Bladder microvascular endothelial cell (primary cell): ENCODE results near the gene MEOX2. TPM values are rescaled to one million over a fixed set of nuclear protein-coding genes. Genes with fewer than 3 reads are reported as not detected.

Experiments used
- total RNA-seq: library from RNA; depleted of rRNA; stranded (reverse); fragments of >200 nt; gene quantifications from 2 replicates; pipeline ENCODE4 v1.2.3, GENCODE V29; 2014

The MEOX2 gene
- total RNA-seq: 23.5 and 68.8 TPM in 2 replicates

GRCh38 chr7:15686295-15686956 lies at the start of gene MEOX2:
MEOX2 (minus strand) TSS chr7:15686683; CDS start chr7:15686402, 281 bp downstream.

GRCh38 chr7:15561835-15562234 lies 124.6 kb downstream of the MEOX2 start, which contains the start of gene AGMO:
AGMO (minus strand) TSS chr7:15562015.

Other genes starting within 250 kb of the MEOX2 start
- 1.9 TPM in 2 replicates for gene AGMO, start 124.7 kb downstream of the MEOX2 start, total RNA-seq